HG02610 (cell line): ENCODE results near the gene TRIM25.

Experiments used
- ATAC-seq: cut with Tn5 transposase; IDR thresholded peaks from one replicate; pipeline ENCODE4 v1.9.1; 2021; ENCODE audit warnings: mild to moderate bottlenecking, moderate library complexity; ENCODE audit not compliant: unreplicated experiment

Gene TRIM25

DNA sequence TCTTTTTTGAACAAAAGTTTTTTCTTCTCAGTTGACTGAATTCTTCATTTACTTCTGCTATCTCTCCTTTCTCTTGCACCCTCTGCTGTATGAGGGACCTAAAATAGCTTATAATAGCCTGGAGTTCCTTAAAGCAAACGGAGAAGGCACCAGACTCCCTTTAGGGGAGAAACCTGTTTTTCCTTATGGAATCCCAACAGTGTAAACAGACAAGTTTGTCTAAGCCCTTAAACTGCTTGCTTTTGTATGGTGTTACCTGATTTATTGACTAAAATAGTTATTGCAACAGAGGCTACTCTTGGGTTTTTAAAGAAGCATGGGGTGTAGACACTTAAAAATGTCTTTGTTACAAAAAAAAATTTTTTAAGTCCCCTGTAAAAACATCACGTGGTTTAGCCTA, 12.9 kb upstream of the TRIM25 start:
- no peak for ATAC-seq

- no peak for ATAC-seq
Measured at GRCh38 chr17:56926270-56926669, 12.4 kb upstream of the TRIM25 start.

- no peak for ATAC-seq
Measured at GRCh38 chr17:56925088-56925487, 11.2 kb upstream of the TRIM25 start.

- no peak for ATAC-seq
Measured at GRCh38 chr17:56919717-56920116, 5.9 kb upstream of the TRIM25 start.

DNA sequence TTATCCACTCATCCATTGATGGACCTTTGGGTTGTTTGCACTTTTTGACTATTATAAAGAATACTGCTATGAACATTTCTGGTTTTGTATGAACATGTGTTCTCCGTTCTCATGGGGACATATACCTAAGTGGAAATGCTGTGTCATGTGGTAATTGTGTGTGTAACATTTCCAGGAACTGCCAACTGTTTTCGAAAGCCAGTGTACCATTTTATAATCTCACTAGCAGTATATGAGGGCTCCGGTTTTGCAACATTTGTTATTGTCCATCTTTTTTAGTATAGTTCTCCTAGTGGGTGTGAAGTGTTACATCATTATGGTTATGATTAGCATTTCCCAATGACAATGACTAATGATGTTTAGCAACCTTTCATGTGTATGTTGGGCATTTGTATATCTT, 5.1 kb upstream of the TRIM25 start:
- ATAC-seq: no peak

- no peak for ATAC-seq
Measured at GRCh38 chr17:56917559-56918296, 3.9 kb upstream of the TRIM25 start.

GRCh38 chr17:56914581-56915273, 878 bp upstream of the TRIM25 start:
- ATAC-seq: no peak

DNA sequence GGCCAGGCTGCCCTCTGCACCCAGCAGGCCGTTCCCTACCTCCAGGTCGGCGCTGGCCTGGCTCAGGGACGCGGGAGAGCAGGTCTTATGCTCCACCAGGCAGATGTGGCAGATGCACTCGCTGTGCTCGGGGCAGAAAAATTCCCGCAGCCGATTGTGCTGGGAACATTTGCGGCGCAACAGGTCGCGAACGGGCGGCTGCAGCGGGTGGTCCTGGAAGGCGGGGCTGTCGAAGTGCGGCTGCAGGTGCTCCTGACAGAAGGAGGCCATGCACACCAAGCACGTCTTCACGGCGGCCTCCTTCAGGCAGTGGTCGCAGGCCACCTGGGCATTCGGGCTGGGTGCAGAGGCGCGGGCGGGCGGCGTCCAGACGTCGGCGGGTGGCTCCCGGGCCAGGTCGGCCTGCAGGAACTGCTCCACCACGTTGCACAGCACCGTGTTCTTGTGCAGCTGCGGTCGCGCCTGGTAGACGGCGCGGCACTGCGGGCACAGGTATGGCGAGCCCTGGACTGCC, 439 bp downstream of the TRIM25 start:
- peak; percentile 29 for ATAC-seq

DNA sequence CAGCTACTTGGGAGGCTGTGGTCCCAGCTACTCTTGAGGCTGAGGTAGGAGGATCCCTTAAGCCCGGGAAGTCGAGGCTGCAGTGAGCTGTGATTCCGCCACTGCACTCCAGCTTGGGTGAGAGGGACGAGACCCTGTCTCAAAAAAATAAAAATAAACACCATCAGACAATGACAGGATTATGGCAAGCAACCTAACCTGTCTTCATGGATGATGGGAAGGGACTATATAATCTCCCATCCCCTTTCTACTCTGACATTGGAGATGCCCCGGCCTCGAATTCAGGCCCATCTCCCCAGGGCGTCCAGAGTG, 893 bp downstream of the TRIM25 start:
- ATAC-seq: no peak

GRCh38 chr17:56912105-56912999, 1.5 kb downstream of the TRIM25 start:
- ATAC-seq: no peak

DNA sequence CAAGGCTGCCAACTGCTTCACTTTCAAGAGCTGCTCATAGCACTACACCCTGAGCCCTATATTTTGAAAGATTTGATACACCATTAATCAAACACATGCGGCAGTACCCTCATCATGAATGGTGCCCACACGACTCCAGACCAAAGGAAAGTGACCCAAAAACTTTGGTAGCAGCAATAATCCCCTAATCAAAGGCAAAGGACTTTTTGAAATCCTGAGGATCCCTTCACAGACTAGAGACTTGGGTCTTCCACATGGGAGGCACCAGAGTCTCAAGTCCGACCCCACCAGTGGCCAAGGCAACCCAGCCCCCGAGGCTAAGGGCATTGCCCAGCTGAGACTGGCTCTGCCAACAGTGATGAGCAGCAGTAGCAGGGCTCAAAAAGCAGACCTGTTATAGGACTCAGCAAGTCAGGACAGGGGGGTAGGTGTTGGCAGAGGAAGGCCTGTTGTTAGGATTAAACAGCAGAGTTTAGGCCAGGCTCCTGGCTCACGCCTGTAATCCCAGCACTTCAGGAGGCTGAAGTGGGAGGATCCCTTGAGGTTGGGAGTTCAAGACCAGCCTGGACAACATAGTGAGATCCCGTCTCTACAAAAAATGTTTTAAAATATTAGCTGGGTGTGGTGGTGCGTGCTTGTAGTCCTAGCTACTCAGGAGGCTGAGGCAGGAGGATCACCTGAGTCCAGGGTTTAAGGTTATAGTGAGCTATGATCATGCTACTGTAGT, 3.2 kb downstream of the TRIM25 start:
- no peak for ATAC-seq

GRCh38 chr17:56909742-56910508, 3.9 kb downstream of the TRIM25 start:
- no peak for ATAC-seq

DNA sequence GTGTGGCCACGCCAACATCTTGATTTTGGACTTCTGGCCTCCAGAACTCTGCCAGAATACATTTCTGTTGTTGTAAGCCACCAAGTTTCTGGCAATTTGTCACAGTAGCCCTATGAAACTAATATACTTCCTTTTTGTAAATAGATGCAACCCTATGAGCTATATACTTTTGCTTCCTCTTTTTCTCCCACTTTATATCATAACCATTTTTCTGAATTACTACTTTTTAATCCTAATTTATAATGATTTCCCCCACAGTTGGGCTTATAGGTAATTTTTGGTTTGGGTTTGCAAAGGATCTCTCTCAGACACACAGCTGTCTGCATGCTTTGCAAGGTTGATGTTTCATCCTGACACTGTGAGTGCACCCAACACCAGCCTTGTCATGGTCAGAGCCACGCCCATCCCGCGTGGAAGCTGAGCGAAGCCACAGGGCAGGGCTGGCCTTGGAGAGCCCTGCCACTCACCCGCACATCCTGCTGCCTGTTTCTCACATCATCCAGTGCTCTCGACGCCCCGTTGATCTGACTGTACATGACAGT, 5.8 kb downstream of the TRIM25 start:
- ATAC-seq: peak; percentile 91

DNA sequence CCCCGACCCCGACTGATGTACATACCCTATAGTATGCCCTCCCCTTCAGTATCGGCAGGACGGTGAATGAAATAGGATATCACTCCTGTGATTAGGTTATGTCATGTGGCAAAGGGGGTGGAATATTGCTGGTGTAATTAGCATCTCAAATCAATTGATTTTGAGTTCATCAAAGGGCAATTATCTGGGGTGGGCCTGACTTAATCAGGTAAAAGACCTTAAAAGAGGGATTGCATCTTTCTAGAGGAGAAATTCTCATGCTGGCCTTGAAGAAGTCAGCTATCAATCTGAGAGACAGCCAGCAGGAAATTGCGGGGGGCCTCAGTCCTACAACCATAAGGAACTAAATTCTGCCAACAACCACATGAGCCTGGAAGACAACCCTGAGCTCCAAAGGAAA, 10.3 kb downstream of the TRIM25 start:
- no peak for ATAC-seq

GRCh38 chr17:56902348-56902747, 11.5 kb downstream of the TRIM25 start:
- no peak for ATAC-seq

DNA sequence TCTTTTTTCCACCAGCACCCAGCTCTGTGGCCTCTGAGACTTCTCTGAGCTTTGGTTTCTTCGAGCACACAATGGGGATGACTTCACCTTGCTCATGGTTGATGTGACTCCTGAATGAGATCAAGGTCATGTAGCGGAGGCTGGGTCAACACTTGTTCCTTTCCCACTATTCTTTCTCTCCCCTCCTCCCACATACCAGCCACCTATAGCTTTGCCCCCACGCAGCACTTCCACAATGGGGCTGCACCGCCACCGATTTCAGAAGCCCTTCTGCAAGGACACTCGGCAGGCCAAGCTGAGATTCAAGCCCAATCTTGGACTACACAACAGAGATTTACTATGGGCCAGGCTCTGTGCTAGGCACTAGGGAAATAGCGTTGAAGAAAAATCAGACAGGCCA, 14.4 kb downstream of the TRIM25 start:
- no peak for ATAC-seq

- no peak for ATAC-seq
Measured at GRCh38 chr17:56898874-56899273, 15.0 kb downstream of the TRIM25 start.

GRCh38 chr17:56897646-56898424, 16.0 kb downstream of the TRIM25 start:
- ATAC-seq: peak; percentile 59

GRCh38 chr17:56896968-56897359, 16.9 kb downstream of the TRIM25 start:
- ATAC-seq: no peak
